ENCODE measurements around the gene PIP5K1B.

DNA sequence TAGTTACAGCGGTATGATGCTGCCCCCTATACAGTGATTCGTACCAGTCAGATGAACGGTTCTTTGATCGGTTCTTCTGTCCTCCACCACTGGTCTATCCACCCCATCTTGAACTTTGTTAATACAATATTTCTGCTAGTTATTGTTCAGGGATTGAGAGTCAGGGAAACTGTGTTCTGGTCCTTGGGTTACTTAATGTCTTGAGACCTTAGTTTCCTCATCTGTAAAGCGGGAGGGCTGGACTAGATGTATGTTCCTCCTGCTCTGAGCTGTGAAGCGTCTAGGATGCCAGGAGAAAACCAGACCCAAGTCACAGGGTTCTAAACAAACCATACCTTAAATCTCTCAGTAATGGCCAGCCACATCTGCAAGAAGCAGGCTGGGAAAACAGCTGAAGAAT lies 1.4 kb upstream of the PIP5K1B start:
- TF ChIP-seq, protein P1, sequence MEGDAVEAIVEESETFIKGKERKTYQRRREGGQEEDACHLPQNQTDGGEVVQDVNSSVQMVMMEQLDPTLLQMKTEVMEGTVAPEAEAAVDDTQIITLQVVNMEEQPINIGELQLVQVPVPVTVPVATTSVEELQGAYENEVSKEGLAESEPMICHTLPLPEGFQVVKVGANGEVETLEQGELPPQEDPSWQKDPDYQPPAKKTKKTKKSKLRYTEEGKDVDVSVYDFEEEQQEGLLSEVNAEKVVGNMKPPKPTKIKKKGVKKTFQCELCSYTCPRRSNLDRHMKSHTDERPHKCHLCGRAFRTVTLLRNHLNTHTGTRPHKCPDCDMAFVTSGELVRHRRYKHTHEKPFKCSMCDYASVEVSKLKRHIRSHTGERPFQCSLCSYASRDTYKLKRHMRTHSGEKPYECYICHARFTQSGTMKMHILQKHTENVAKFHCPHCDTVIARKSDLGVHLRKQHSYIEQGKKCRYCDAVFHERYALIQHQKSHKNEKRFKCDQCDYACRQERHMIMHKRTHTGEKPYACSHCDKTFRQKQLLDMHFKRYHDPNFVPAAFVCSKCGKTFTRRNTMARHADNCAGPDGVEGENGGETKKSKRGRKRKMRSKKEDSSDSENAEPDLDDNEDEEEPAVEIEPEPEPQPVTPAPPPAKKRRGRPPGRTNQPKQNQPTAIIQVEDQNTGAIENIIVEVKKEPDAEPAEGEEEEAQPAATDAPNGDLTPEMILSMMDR (IDR thresholded peaks at IDR 0.05; ENCODE audit: borderline replicate concordance, extremely low read depth, low read length, poor library complexity, severe bottlenecking) = no peak
- no peak for TF ChIP-seq EZH2 (IDR thresholded peaks at IDR 0.05; ENCODE audit: borderline replicate concordance, low read depth, low read length, severe bottlenecking)
